Pancreas (tissue), 10 donors: ENCODE results near the gene PCBP4. TPM values are rescaled to one million over a fixed set of nuclear protein-coding genes. Genes with fewer than 3 reads are reported as not detected.

Experiments
- ATAC-seq, 4 donors: fragments of 200-7000 bp; cut with Tn5 transposase; one replicate each; pipeline versions ENCODE4 v1.8.0 to v1.9.1; 2020; ENCODE audit warnings: mild to moderate bottlenecking in 4 of 4, moderate library complexity in 4 of 4
- DNase-seq, 6 donors: peaks; one replicate each; pipeline ENCODE4 v3.0.0-alpha.2; 2020
- FAIRE-seq: peaks from 2 replicates; lab custom pipeline; 2012; peaks lifted over from hg19 to GRCh38; lab: Jason Lieb, UNC
- H3K27ac ChIP-seq, 4 donors: fragments of 200-600 bp; sonication (generic); 1 replicate in 3 of 4; 2 replicates in 1 of 4; pipeline versions ENCODE4 v1.5.0 to v1.8.0; 2020
- H3K27me3 ChIP-seq, 4 donors: fragments of 200-600 bp; one replicate each; pipeline ENCODE4 v1.8.0; 2021
- H3K36me3 ChIP-seq, 3 donors: fragments of 200-600 bp; sonication (generic) in 1 of 3; one replicate each; pipeline versions ENCODE4 v1.5.0 to v1.8.0; 2020 to 2021
- H3K4me1 ChIP-seq, 3 donors: fragments of 200-600 bp; one replicate each; pipeline ENCODE4 v1.8.0; 2021
- H3K4me3 ChIP-seq, 4 donors: fragments of 200-600 bp; sonication (generic) in 2 of 4; one replicate each; pipeline versions ENCODE4 v1.5.0 to v1.8.0; 2020 to 2021
- H3K9me3 ChIP-seq, 4 donors: fragments of 200-600 bp; one replicate each; pipeline ENCODE4 v1.8.0; 2021
- WGBS, 2 donors: extraction: QIAGEN DNeasy Blood & Tissue Kit; methylation state at CpG; one replicate each; pipeline ENCODE4 v1.1.7; 2013; 5-methylcytosine and 5-hydroxymethylcytosine counted together
- intact Hi-C, 3 donors: fragments of 100-400 bp; cut with DNase I; formaldehyde crosslinking; loops; one replicate each; pipeline versions ENCODE4 v1.11.1 to v1.14.2; 2022
- polyA plus RNA-seq, 2 donors: library from polyadenylated mRNA; stranded (reverse); fragments of 200-250 nt; gene quantifications; one replicate each; pipeline ENCODE4 v1.2.3, GENCODE V29; 2013
- total RNA-seq, 6 donors: library from RNA; stranded (reverse); fragmentation: NEBNext Ultra II Directional in 4 of 6; extraction: Animal tissue kit (Norgen Biotek cat#: 25700) in 4 of 6; gene quantifications; one replicate each; pipeline versions ENCODE4 v1.2.1 to v1.2.4, GENCODE V29; 2021 to 2023
- TF ChIP-seq, protein P1 (sequence below), 4 donors: fragments of 200-600 bp; sonication (generic) in 3 of 4; IDR thresholded peaks; one replicate each; pipeline versions ENCODE4 v1.5.0 to v1.8.0; 2021; ENCODE audit warnings: antibody characterized with exemption in 4 of 4
- donor health status: healthy with polysubstance abuse.
- donor health status: DM: no; HTN: no; CAD: no; lungs with moderate emphysema.
- donor health status: DM: no; HTN: no; CAD: no.
- donor health status: control.
- donor health status: control.
- donor health status: Bipolar disorder and iron deficiency.
- donor health status: DM: yes; HTN: yes; CAD: no.
- donor health status: DM: no; HTN: no; CAD: no.
- donor health status: DM: no; HTN: no; CAD: no.
- donor health status: DM: yes; HTN: yes; CAD: no.

PCBP4 gene
- total and polyA plus RNA-seq, 8 donors: 10.7 to 55.2 (median 17.4) TPM

DNA sequence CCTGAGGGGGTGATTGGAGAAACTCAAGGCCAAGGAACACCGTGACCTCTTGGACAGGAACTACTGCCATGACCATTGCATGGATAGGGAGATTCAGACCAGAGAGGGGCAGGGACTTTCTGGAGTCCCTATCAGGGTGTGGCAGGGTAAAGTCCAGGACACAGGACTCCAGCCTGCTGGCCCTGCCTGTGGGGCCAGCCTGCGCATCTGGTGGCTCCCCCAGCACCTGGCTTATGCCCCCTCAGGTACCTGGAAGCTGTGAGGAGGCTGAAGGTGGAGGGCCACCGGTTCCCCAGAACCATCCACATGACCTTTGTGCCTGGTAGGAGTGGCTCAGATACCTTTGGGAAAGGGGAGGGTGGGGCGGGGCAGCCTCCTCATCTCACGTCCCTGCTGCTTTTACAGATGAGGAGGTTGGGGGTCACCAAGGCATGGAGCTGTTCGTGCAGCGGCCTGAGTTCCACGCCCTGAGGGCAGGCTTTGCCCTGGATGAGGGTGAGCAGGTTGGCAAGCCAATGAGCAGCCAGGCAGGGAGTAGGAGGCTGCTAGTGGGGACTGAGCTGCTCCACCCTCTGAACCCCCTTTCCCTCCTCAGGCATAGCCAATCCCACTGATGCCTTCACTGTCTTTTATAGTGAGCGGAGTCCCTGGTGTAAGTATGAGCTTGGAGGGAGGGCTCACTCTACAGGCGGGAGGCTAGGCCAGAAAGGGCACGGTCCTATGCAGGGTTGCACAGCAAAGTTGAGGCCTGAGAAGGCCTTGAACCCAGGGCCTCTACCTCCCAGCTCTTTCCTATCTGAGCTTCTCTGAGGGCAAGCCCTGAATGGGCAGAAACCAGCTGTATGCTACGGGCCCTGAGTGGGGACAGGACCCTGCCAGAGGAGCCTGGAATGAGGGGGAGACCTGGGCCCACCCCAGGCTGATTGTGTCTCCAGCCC, 19.0 kb upstream of the PCBP4 start:
- WGBS, 2 donors: 76 to 80% methylated on average over 11 to 12 of the region's 12 CpGs
- ATAC-seq: no peak

DNA sequence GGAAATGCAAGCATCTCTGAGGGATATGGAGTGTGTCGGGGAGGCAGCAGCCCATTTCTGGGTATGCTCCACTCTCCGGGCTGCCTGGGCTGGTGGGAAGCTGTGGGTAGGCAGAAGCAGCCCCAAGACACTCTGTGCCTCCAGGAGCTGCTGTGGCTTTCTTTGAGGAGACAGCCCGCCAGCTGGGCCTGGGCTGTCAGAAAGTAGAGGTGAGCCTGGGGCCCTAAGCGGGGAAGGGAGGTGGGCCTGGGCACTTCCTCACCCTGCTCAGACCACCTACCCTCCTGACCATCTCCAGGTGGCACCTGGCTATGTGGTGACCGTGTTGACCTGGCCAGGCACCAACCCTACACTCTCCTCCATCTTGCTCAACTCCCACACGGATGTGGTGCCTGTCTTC, 17.8 kb upstream of the PCBP4 start:
- no peak for ATAC-seq
- peaks cover 5 to 13% (median 10%) of the 10 kb centered on the region in 3 donors for H3K4me1 ChIP-seq
- TF ChIP-seq, protein P1, sequence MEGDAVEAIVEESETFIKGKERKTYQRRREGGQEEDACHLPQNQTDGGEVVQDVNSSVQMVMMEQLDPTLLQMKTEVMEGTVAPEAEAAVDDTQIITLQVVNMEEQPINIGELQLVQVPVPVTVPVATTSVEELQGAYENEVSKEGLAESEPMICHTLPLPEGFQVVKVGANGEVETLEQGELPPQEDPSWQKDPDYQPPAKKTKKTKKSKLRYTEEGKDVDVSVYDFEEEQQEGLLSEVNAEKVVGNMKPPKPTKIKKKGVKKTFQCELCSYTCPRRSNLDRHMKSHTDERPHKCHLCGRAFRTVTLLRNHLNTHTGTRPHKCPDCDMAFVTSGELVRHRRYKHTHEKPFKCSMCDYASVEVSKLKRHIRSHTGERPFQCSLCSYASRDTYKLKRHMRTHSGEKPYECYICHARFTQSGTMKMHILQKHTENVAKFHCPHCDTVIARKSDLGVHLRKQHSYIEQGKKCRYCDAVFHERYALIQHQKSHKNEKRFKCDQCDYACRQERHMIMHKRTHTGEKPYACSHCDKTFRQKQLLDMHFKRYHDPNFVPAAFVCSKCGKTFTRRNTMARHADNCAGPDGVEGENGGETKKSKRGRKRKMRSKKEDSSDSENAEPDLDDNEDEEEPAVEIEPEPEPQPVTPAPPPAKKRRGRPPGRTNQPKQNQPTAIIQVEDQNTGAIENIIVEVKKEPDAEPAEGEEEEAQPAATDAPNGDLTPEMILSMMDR (IDR thresholded peaks at IDR 0.05): no peak
- H3K36me3 ChIP-seq: no peaks in the 10 kb centered on the region
- no peak overlapping the region for H3K4me3 ChIP-seq
- H3K27ac ChIP-seq: no peak overlapping the region
- FAIRE-seq: no peak
- DNase-seq: peak in 2 of 6 donors; percentile 18 to 50
- H3K27me3 ChIP-seq: no peaks in the 10 kb centered on the region
- intact Hi-C loops: no loop called here
- 86 to 87% methylated on average over 6 of the region's 6 CpGs for WGBS, 2 donors
- H3K9me3 ChIP-seq: no peaks in the 10 kb centered on the region

More for the DNA sequence above, 19.0 kb upstream of the PCBP4 start:
- DNase-seq (peak in 1 of 6 donors; percentile 18), FAIRE-seq (no peak)
- intact Hi-C loops: no loop called here
- Histone ChIP-seq H3K27ac (no peak overlapping the region), H3K36me3 (peaks cover 0 to under 1% (median 0%) of the 10 kb centered on the region in 3 donors), H3K4me3 (no peak overlapping the region), H3K4me1 (peaks cover 5 to 13% (median 10%) of the 10 kb centered on the region in 3 donors), H3K27me3 (no peaks in the 10 kb centered on the region), H3K9me3 (no peaks in the 10 kb centered on the region)
- TF ChIP-seq, protein P1 (IDR thresholded peaks at IDR 0.05): no peak

DNA sequence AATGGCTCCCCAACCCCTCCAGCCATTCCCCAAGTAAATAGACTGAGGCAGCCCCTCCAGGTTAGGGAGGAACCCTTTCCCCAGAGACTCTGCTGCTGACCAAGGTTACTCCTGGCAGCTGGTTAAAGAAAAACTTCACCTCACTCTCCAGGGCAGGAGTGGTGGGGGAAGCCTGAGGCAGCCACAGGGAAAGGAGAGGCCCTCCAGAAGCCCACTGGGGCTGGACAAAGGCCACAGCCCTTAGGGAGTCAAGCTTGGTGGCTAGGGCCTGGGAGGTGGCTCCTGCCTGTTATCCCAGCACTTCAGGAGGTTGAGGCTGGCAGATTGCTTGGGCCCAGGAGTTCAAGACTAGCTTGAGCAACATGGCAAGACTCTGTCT, 17.0 kb upstream of the PCBP4 start:
- ATAC-seq: no peak
- TF ChIP-seq, protein P1 (IDR thresholded peaks at IDR 0.05): no peak
- Histone ChIP-seq H3K27ac (peak overlapping the region in 1 of 4 donors; percentile 8), H3K27me3 (no peaks in the 10 kb centered on the region), H3K4me1 (peaks cover 5 to 13% (median 10%) of the 10 kb centered on the region in 3 donors), H3K9me3 (no peaks in the 10 kb centered on the region), H3K36me3 (no peaks in the 10 kb centered on the region), H3K4me3 (no peak overlapping the region)
- FAIRE-seq: no peak
- no peak for DNase-seq
- intact Hi-C loops: no loop called here

DNA sequence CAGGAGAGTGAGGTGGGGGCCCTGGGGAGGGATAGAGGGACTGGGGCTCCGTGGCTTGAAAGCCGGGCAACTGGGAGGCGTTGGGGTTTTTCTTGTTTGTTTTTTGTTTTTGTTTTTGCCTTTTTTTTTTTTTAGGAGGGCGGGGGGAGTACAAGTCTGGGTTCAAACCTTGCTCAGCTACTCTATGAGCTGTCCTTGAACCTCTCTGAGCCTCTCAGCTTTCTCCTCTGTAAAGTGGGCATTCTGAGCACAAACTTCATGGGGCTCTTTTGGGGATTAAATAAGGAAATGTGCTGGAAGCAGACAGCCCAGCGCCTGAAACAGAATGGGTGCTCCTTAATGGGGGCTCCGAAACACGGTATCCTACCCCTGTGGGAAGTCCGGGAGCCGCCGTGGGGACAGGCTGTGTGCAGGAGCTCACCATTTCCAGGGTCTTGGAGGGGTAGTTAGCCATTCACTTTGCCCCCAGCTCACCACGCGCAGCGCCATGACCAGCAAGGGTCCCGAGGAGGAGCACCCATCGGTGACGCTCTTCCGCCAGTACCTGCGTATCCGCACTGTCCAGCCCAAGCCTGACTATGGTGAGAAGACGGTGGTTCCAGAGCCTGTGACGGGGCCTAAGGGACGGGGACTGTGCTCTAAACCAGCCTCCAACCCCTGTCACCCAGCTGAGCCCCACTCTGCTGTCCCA, 16.5 kb upstream of the PCBP4 start:
- TF ChIP-seq, protein P1 (IDR thresholded peaks at IDR 0.05): no peak
- intact Hi-C loops: no loop called here
- FAIRE-seq: no peak
- DNase-seq: peak in 1 of 6 donors; percentile 66
- H3K36me3 ChIP-seq: no peaks in the 10 kb centered on the region
- peaks cover 5 to 13% (median 10%) of the 10 kb centered on the region in 3 donors for H3K4me1 ChIP-seq
- WGBS, 2 donors: 71% methylated on average over 22 of the region's 22 CpGs
- ATAC-seq: no peak
- peak overlapping the region; percentile 84 to 94 (median 92) for H3K27ac ChIP-seq
- no peaks in the 10 kb centered on the region for H3K9me3 ChIP-seq
- no peaks in the 10 kb centered on the region for H3K27me3 ChIP-seq
- peak overlapping the region; percentile 39 to 63 (median 54) for H3K4me3 ChIP-seq
